Tibial nerve (tissue), 4 donors: Measurements from ENCODE around the gene CLPSL1.

Source experiments
- EP300 ChIP-seq, 2 donors: sonication (generic); formaldehyde crosslinking; IDR thresholded peaks; one replicate each; pipeline ENCODE4 v1.6.1; 2017; ENCODE audit warnings: antibody characterized with exemption in 2 of 2, mild to moderate bottlenecking in 1 of 2
- TF ChIP-seq, protein P1 (sequence below), 5 experiments: fragments of 200-600 bp in 3 of 5; fragments of 450-650 bp in 2 of 5; sonication (generic) in 3 of 5; IDR thresholded peaks; one replicate each; pipeline ENCODE4 v1.5.1; 2016 to 2019; ENCODE audit warnings: antibody characterized with exemption in 5 of 5, mild to moderate bottlenecking in 3 of 5, moderate library complexity in 2 of 5

DNA sequence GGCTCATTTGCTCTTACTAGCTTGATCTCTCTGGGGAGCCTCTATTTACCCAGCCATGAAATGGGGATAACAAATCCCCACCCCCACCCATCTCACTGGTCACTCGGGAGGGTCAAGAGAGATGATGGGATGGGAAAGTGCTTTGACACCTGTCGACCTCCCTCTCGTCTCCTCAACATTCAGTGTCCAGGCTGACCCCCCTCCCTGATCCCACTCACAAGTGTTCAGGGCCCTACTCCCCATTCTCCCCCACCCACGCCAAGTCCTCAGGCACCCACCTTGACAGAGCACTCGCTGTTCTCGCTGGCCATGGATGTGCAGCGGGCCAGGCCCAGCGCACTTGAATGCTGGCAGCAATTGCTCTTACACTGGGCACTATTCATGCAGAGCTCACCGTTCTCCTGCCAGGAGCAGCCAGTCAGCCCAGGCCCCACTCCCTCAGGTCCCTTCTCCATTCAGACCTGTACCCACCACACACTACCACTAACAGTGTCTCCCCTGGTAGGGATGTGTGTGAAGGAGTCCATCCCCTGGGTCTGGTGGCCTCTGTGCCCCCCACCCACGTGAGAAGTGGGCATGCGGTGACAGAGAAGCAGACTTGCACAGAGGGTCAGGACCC lies 14.7 kb downstream of the CLPSL1 start:
- TF ChIP-seq, protein P1, sequence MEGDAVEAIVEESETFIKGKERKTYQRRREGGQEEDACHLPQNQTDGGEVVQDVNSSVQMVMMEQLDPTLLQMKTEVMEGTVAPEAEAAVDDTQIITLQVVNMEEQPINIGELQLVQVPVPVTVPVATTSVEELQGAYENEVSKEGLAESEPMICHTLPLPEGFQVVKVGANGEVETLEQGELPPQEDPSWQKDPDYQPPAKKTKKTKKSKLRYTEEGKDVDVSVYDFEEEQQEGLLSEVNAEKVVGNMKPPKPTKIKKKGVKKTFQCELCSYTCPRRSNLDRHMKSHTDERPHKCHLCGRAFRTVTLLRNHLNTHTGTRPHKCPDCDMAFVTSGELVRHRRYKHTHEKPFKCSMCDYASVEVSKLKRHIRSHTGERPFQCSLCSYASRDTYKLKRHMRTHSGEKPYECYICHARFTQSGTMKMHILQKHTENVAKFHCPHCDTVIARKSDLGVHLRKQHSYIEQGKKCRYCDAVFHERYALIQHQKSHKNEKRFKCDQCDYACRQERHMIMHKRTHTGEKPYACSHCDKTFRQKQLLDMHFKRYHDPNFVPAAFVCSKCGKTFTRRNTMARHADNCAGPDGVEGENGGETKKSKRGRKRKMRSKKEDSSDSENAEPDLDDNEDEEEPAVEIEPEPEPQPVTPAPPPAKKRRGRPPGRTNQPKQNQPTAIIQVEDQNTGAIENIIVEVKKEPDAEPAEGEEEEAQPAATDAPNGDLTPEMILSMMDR (IDR thresholded peaks at IDR 0.05): no peak
- TF ChIP-seq EP300 (IDR thresholded peaks at IDR 0.05): no peak
